ENCODE results near the gene THEMIS2.
"Not testable (repeated sequence)": the region's sequence is repeated elsewhere in the genome, so short reads cannot be mapped to it uniquely, and the experiment has no call there.

Gene THEMIS2

DNA sequence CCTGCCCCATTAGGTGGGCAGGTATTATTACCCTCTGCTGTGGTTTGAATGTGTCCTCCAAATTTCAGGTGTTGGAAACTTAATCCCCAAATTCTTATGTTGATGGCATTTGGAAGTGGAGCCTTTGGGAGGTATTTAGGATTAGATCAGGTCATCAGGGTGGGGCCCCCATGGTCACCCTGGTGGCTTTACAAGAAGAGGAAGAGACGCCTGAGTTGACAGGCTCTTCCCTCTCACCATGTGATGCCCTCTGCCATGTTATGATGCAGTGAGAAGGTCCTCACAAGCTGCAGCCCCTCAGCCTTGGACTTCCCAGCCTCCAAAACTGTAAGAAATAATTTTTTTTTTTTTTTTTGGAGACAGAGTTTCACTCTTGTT, 8.8 kb upstream of the THEMIS2 start:
- DNase-seq = no peak

- no peak for DNase-seq
These were observed 8.0 kb upstream of the THEMIS2 start for GRCh38 chr1:27864264-27864895.

GRCh38 chr1:27865821-27866220, 6.5 kb upstream of the THEMIS2 start:
- DNase-seq = no peak

- no peak for DNase-seq
These were observed 3.8 kb upstream of the THEMIS2 start for GRCh38 chr1:27868556-27868931.

DNA sequence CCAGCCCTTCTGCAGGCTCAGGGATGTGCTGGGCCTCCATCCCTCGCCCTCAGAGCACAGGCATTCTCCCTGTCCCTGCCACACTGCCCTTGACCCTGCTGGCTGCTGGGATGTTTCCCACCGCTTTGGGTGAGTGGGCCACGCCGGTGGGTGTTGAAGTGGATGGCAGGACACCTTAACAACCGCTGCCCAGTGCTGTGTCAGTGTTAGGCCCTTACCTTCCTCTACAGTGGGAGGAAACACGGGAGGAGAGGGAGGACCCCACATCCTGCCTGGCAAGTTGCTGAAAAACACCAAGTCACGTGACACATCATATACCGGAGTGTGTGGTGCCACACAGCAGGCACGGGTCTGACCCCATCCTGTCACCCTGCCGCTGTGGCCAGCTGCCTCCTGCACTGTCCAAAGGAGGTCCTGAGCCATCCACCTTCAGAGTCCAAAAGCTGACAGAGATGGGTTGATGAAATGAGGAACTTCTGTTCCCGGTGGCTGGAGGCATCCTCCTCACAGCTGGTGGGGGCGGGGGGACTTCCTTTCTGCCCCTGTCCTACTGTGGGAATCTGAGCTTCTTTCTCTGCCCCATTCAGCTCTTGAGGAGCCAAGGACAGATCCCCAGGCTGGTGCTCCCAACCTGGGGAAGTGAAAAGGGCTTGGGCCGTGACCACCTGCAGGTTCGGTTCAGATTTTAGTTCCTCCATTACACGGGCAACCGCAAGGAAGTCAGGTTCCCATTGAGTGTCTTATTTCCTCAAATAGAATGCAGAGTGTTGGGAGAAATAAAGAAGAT, 3.2 kb upstream of the THEMIS2 start:
- DNase-seq = no peak

GRCh38 chr1:27869719-27870085, 2.6 kb upstream of the THEMIS2 start:
- DNase-seq = no peak

DNA sequence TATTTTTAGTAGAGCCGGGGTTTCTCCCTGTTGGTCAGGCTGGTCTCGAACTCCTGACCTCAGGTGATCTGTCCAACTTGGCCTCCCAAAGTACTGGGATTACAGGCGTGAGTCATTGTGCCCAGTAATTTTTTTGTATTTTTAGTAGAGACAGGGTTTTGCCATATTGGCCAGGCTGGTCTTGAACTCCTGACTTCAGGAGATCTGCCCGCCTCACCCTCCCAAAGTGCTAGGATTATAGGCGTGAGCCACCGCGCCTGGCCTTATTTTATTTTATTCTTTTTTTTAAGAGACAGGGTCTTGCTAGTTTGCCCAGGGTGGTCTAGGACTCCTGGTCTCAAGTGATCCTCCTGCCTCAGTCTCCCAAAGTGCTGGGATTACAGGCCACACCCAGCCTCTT, 1.3 kb upstream of the THEMIS2 start:
- not testable (repeated sequence) for DNase-seq

GRCh38 chr1:27872802-27873551, 633 bp downstream of the THEMIS2 start:
- no peak for DNase-seq

GRCh38 chr1:27873671-27874384, 1.5 kb downstream of the THEMIS2 start:
- no peak for DNase-seq

DNA sequence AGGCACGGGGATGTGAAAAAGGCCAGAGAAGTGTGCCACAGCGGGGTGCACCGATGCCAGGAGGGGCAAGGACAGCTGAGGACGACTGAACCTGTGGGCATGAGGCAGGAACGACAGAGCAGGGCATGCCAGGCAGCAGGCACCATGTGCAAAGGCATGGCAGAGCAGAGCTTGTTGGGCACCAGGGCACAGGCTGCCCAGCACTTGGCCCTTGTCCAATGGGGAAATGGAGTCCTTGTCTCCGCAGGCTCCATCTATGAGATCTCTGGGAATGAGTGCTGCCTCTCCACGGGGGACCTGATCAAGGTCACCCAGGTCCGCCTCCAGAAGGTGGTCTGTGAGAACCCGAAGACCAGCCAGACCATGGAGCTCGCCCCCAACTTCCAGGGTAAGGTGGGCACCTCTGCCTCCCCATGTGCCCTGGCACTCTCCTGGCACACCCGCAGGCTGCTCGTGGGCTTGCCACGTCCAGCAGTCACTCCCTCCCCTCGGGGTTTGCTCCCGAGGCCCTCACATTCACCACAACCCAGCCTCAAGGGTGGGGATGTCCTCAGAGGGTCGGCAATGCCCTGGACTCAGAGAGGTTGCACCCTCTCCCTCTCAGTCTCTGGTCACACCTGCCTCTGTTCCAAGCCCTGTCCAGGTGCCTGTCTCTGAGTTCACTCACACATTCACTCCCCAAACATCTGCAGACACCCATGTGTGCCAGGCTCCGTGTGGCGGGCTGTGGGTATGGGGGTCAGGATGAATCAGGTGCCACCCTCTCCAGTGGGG, 4.2 kb downstream of the THEMIS2 start:
- no peak for DNase-seq

DNA sequence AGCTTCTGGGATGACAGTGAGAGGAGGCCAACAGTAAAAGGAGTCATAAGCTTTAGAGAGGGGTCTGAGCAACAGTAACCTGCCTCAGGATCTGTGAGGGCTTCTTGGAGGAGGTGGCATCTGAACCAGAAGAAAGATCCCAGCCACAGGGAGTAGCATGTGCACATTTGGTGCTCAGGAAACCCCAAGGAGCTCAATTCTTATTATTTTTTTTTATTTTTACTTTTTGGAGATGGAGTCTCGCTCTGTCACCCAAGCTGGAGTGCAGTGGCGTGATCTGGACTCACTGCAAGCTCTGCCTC, 4.7 kb downstream of the THEMIS2 start:
- no peak for DNase-seq

- DNase-seq = no peak
These were observed 5.7 kb downstream of the THEMIS2 start for GRCh38 chr1:27878039-27878438.

GRCh38 chr1:27878787-27879335, 6.5 kb downstream of the THEMIS2 start:
- DNase-seq = no peak

DNA sequence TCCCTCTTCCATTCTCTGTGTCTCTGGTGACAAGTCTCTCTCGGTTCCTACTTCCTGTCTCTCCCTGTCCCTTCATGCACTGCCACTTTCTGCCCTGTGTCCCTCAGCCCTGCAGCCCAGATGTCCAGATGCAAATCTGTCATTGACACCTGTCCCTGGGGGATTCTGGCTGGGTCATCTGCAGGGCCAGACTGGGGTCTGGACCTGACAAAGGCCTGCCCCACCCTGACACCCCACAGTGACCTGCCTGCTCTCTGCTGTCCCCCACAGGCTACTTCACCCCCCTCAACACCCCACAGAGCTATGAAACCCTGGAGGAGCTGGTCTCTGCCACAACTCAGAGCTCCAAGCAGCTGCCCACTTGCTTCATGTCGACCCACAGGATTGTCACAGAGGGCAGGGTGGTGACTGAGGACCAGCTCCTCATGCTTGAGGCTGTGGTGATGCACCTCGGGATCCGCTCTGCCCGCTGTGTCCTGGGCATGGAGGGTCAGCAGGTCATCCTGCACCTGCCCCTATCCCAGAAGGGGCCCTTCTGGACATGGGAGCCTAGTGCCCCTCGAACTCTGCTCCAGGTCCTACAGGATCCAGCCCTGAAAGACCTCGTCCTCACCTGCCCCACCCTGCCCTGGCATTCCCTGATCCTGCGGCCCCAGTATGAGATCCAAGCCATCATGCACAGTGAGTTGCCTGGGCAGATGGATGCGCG, 7.2 kb downstream of the THEMIS2 start:
- no peak for DNase-seq

DNA sequence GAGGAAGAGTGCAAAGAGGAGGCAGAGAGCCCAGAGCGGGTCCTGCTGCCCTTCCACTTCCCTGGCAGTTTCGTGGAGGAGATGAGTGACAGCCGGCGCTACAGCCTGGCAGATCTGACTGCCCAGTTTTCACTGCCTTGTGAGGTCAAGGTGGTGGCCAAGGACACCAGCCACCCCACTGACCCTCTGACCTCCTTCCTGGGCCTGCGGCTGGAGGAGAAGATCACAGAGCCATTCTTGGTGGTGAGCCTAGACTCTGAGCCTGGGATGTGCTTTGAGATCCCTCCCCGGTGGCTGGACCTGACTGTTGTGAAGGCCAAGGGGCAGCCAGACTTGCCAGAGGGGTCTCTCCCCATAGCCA, 10.2 kb downstream of the THEMIS2 start:
- no peak for DNase-seq

- no peak for DNase-seq
These were observed 11.2 kb downstream of the THEMIS2 start for GRCh38 chr1:27883536-27883935.

GRCh38 chr1:27884006-27884954, 11.9 kb downstream of the THEMIS2 start:
- no peak for DNase-seq

- no peak for DNase-seq
These were observed 12.8 kb downstream of the THEMIS2 start for GRCh38 chr1:27885114-27885528.

DNA sequence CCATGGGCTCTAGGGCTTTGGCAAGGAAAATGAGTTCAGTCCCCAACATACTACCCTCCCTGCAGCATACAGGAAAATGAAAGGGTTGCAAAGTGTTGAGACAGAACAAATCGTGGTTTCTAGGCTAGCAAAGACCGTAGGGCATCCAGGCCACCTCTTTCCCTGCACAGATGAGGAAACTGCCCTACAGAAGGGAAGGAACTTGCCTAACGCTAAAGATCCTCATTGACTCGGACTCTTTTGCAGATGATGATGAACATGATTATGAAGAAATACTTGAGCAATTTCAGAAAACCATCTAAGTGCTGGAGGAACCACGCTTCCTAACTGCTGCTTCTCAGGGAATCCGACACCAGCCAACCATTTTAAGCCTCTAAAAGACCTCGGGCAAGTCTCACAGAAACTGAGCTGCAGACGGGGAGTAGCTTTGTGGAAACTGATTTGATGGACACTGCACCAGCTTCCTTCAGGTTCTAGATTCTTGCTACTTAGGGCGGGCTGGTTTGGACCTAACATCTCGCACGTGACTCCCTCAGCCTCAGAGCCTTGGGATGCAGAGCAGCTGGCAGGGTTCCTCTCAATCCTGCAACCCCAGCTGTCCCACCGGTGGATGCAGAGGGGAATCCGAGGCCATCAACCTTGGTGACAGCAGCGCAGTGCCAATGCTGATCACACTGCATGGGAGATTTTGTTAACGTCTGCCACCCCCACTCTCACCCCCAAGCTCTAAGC, 13.4 kb downstream of the THEMIS2 start:
- DNase-seq = no peak

DNA sequence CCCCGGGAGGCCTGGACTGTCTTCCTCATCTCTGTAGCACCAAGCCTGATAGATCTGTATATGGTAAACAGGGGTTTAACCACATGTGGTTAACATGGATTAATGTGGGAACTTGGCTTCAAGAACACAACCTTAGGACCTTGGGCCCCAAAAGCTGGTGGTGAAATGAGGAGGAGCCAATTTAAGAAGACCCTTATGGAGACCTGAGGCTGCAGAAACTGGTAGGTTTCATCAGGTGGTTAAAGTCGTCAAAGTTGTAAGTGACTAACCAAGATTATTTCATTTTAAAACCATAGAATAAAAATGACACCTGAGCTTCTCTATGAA, 14.0 kb downstream of the THEMIS2 start:
- no peak for DNase-seq
